Mammary epithelial cell (primary cell): ENCODE results near the gene PLAC9.

Experiments
- CTCF ChIP-seq, 2 donors: IDR thresholded peaks in 1 of 2; conservative IDR thresholded peaks in 1 of 2; 2 replicates each; pipeline ENCODE4 v1.5.1; 2011 to 2012; ENCODE audit warnings: inconsistent platforms in 2 of 2, low read length in 2 of 2, mild to moderate bottlenecking in 2 of 2, control low read depth in 1 of 2, low read depth in 1 of 2; ENCODE audit not compliant: insufficient read depth in 1 of 2; ENCODE audit errors: extremely low read depth in 1 of 2
- EZH2 ChIP-seq: IDR thresholded peaks from 2 replicates; pipeline ENCODE4 v1.6.1; 2012; ENCODE audit warnings: low read length, inconsistent platforms, borderline replicate concordance

GRCh38 chr10:80090121-80090520, 42.4 kb upstream of the PLAC9 start:
- no peak for TF ChIP-seq CTCF (conservative IDR thresholded peaks at IDR 0.05 in 1 of 2, IDR thresholded peaks at IDR 0.05 in 1 of 2; ENCODE audit: extremely low read depth in 1 of 2, insufficient read depth in 1 of 2, low read depth in 1 of 2, low read length in 2 of 2)
- TF ChIP-seq EZH2: no peak
